ENCODE data around the gene HDAC7. TPM values are rescaled to one million over a fixed set of nuclear protein-coding genes. Genes with fewer than 3 reads are reported as not detected.
"Not testable (repeated sequence)": the region's sequence is repeated elsewhere in the genome, so short reads cannot be mapped to it uniquely, and the experiment has no call there.

HDAC7 gene
- total RNA-seq, 1 donor from 2014 or later, result 120 TPM

DNA sequence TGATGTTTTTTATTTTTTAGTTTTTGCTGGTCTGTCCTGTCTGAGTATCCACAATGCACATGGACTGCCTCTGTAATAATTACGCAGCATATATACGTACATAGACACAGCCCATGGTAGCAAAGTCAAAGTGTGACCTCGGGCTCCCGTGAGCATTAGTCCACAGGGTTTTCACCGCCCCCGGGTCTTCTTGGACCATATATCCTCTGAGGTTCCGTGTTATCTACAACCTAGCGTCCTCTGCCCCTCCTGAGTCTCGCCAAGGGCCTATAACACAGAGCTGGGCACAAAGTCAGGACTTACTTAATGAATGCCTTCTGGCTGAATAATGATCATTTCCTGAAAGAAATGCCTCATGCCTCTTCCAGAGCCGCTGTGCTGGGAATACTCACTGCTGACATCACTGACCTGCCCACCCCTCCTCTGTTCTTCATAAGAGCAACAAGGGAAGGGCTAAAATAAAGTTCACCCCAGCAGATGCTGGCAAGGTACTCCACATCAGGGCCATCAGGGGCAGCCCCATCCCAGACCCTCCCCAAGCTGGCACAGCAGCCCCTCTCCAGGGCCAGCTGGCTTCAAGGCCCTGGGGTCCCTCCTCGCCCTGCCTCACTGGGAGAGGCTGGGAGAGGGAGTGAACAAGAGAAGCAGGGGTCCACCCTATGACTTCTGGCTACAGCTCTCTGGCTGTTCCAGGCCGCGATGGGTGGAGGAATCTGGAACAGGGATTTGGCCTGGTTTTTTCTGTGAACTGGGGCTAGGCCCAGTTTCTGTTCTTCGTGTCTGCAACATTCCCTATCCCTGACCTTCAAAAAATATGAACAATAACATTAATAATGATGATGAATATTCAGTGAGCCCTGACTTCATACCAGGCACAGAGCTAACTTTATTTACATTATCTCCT is 7.9 kb downstream of the HDAC7 start:
- Mint-ChIP-seq H3K9me3 (ENCODE audit: unreplicated experiment) (no peaks in the 10 kb centered on the region), H3K4me3 (ENCODE audit: unreplicated experiment) (peak overlapping the region; percentile 61), H3K27ac (ENCODE audit: unreplicated experiment) (peak overlapping the region; percentile 97), H3K36me3 (ENCODE audit: unreplicated experiment) (peaks cover 2% of the 10 kb centered on the region), H3K27me3 (ENCODE audit: unreplicated experiment) (no peaks in the 10 kb centered on the region), H3K4me1 (ENCODE audit: unreplicated experiment) (peaks cover 92% of the 10 kb centered on the region)
- DNase-seq (ENCODE audit: extremely low spot score, unreplicated experiment), result no peak
- TF ChIP-seq, protein P1, sequence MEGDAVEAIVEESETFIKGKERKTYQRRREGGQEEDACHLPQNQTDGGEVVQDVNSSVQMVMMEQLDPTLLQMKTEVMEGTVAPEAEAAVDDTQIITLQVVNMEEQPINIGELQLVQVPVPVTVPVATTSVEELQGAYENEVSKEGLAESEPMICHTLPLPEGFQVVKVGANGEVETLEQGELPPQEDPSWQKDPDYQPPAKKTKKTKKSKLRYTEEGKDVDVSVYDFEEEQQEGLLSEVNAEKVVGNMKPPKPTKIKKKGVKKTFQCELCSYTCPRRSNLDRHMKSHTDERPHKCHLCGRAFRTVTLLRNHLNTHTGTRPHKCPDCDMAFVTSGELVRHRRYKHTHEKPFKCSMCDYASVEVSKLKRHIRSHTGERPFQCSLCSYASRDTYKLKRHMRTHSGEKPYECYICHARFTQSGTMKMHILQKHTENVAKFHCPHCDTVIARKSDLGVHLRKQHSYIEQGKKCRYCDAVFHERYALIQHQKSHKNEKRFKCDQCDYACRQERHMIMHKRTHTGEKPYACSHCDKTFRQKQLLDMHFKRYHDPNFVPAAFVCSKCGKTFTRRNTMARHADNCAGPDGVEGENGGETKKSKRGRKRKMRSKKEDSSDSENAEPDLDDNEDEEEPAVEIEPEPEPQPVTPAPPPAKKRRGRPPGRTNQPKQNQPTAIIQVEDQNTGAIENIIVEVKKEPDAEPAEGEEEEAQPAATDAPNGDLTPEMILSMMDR (IDR thresholded peaks at IDR 0.05), result no peak

DNA sequence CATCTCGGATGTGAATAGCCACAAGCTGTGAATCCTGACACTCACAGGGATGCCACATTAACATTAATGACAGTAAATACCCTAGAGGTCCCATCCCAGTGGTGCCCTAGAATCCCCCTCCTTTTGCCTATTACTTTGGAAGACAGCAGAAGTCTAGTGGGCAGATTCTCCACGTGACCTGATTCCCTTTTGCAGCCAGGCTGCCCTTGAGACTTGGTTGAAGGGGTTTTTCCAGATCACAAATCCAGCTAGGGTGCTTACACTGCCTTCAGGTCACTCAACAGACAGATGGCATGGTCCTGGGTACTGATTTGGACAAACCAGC is 8.7 kb downstream of the HDAC7 start:
- H3K4me3 Mint-ChIP-seq (ENCODE audit: unreplicated experiment), result no peak overlapping the region
- no peaks in the 10 kb centered on the region for H3K27me3 Mint-ChIP-seq (ENCODE audit: unreplicated experiment)
- H3K36me3 Mint-ChIP-seq (ENCODE audit: unreplicated experiment), result peaks cover 2% of the 10 kb centered on the region
- no peaks in the 10 kb centered on the region for H3K9me3 Mint-ChIP-seq (ENCODE audit: unreplicated experiment)
- TF ChIP-seq, protein P1 (IDR thresholded peaks at IDR 0.05), result no peak
- DNase-seq (ENCODE audit: extremely low spot score, unreplicated experiment), result no peak
- peak overlapping the region; percentile 97 for H3K27ac Mint-ChIP-seq (ENCODE audit: unreplicated experiment)
- peaks cover 85% of the 10 kb centered on the region for H3K4me1 Mint-ChIP-seq (ENCODE audit: unreplicated experiment)

DNA sequence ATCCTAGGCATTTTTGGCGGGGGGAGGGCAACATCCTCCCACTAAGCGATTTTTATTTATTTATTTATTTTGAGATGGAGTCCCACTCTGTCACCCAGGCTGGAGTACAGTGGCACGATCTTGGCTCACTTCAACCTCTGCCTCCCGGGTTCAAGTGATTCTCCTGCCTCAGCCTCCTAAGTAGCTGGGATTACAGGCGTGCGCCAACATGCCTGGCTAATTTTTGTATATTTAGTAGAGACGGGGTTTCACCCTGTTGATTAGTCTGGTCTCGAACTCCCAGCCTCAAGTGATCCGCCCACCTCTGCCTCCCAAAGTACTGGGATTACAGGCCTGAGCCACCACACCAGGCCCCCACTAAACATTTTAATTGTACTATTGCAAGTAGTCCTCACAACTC is 10.2 kb downstream of the HDAC7 start:
- H3K27me3 Mint-ChIP-seq (ENCODE audit: unreplicated experiment); H3K36me3 Mint-ChIP-seq (ENCODE audit: unreplicated experiment); H3K4me3 Mint-ChIP-seq (ENCODE audit: unreplicated experiment); H3K9me3 Mint-ChIP-seq (ENCODE audit: unreplicated experiment); DNase-seq (ENCODE audit: extremely low spot score, unreplicated experiment): not testable (repeated sequence)
- Mint-ChIP-seq H3K27ac (ENCODE audit: unreplicated experiment) (peak overlapping the region; percentile 97), H3K4me1 (ENCODE audit: unreplicated experiment) (peaks cover 83% of the 10 kb centered on the region)

DNA sequence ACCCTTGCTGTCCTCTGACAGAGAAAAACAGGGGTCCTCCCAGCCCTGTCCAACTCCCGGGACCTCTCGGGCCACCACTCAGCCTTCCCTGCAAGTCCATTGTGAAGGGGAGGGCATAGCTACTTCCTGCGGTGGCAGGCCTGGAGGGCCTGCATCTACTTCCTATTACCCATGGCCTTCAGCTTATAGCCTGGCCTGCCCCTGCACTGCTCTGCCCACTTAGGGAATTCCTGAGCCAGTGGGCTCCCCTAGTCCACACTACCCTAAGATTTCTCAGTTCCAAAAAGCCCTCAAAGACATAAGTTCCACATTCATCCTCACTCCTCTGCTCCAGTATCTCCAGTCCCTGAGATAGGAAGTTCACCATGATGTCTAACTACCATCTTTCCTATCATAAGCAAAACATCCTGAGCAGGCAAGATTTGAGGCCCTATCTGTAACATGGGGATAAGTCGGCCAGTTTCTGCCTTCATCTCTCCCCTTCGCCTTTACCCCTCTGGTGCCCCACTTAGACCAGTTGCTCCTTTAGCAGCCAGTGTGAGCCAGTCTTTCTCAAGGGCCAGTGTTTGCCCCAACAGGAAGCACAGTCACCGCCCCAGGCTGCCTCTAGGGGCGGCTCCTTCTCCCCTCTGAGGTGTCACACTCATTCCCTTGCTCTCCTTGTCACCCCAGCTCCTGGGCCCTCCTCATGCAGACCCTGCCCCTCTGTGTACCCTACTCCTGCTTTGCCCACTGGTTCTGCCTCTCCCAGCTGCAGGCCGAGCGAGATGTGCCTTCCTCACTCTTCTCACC is 10.9 kb downstream of the HDAC7 start:
- TF ChIP-seq, protein P1 (IDR thresholded peaks at IDR 0.05), result no peak
- Mint-ChIP-seq H3K4me1 (ENCODE audit: unreplicated experiment) (peaks cover 77% of the 10 kb centered on the region), H3K4me3 (ENCODE audit: unreplicated experiment) (no peak overlapping the region), H3K27ac (ENCODE audit: unreplicated experiment) (peak overlapping the region; percentile 86), H3K36me3 (ENCODE audit: unreplicated experiment) (peaks cover 7% of the 10 kb centered on the region), H3K9me3 (ENCODE audit: unreplicated experiment) (no peaks in the 10 kb centered on the region), H3K27me3 (ENCODE audit: unreplicated experiment) (no peaks in the 10 kb centered on the region)
- DNase-seq (ENCODE audit: extremely low spot score, unreplicated experiment), result no peak

DNA sequence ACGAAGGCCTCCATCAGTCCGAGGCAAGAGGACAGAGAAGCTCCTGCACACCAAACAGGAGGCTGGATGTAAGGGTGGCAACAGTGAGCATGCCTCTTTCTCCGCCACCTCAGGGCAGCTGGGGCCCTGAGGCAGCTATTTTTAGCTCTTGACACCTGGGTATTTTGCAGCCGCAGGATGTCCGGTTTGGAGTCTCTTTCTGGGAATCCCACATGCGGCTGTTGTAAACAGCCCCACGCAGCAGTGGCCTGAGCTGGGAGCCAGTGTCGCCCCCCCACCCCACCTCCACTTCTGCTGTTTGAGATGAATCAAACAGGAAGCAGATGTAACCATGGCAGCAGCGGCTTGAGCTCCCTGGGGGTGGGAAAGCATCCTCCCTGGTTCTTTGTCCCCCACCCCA is 11.7 kb downstream of the HDAC7 start:
- peaks cover 76% of the 10 kb centered on the region for H3K4me1 Mint-ChIP-seq (ENCODE audit: unreplicated experiment)
- TF ChIP-seq, protein P1 (IDR thresholded peaks at IDR 0.05), result no peak
- H3K9me3 Mint-ChIP-seq (ENCODE audit: unreplicated experiment), result no peaks in the 10 kb centered on the region
- peaks cover 10% of the 10 kb centered on the region for H3K36me3 Mint-ChIP-seq (ENCODE audit: unreplicated experiment)
- no peaks in the 10 kb centered on the region for H3K27me3 Mint-ChIP-seq (ENCODE audit: unreplicated experiment)
- DNase-seq (ENCODE audit: extremely low spot score, unreplicated experiment), result no peak
- H3K4me3 Mint-ChIP-seq (ENCODE audit: unreplicated experiment), result no peak overlapping the region
- peak overlapping the region; percentile 86 for H3K27ac Mint-ChIP-seq (ENCODE audit: unreplicated experiment)
